C4-2B (cell line): Measurements from ENCODE around the gene SCMH1.

Experiments
- H3K27ac ChIP-seq: fragments of 450-650 bp; 2 replicates; pipeline ENCODE4 v1.5.1; 2017
- CTCF ChIP-seq: fragments of 450-650 bp; conservative IDR thresholded peaks from 2 replicates; pipeline ENCODE4 v1.5.1; 2017; ENCODE audit warnings: mild to moderate bottlenecking
- ZFX ChIP-seq: fragments of 450-650 bp; IDR thresholded peaks from 2 replicates; pipeline ENCODE4 v1.6.1; 2017

The SCMH1 gene

GRCh38 chr1:41162441-41162840, 79.7 kb downstream of the SCMH1 start:
- no peak overlapping the region for H3K27ac ChIP-seq

GRCh38 chr1:41161846-41162245, 80.3 kb downstream of the SCMH1 start:
- H3K27ac ChIP-seq, result no peak overlapping the region
- TF ChIP-seq CTCF (no peak), ZFX (no peak)

More at GRCh38 chr1:41162441-41162840, 79.7 kb downstream of the SCMH1 start:
- TF ChIP-seq CTCF (no peak), ZFX (no peak)

GRCh38 chr1:41160498-41161110, 81.5 kb downstream of the SCMH1 start:
- no peak for TF ChIP-seq ZFX
- no peak for TF ChIP-seq CTCF
- H3K27ac ChIP-seq, result no peak overlapping the region

- no peak for TF ChIP-seq CTCF
- no peak for TF ChIP-seq ZFX
- no peak overlapping the region for H3K27ac ChIP-seq
These were observed 83.1 kb downstream of the SCMH1 start for GRCh38 chr1:41158966-41159365.

GRCh38 chr1:41158147-41158875, 83.8 kb downstream of the SCMH1 start:
- no peak overlapping the region for H3K27ac ChIP-seq
- TF ChIP-seq CTCF (no peak), ZFX (no peak)

DNA sequence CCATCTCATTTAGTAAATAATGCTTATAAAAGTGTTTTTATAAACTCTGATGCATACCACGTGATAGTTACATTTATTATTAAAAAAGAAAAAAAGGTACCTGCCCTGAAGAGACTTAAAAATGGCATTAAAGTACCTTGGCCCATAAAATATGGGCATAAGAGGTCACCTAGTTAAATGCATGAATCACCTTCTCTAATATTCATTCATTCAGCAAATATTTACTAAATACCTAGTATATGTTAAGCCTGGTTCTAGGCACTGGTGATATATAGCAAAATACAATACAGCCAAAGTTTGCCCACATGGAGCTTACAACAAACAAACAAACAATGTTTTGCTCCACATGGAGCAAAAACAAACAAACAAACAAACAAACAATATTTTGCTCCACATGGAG, 87.0 kb downstream of the SCMH1 start:
- no peak overlapping the region for H3K27ac ChIP-seq
- no peak for TF ChIP-seq CTCF
- TF ChIP-seq ZFX, result no peak

- no peak for TF ChIP-seq CTCF
- no peak for TF ChIP-seq ZFX
These were observed 88.3 kb downstream of the SCMH1 start for GRCh38 chr1:41153750-41154274.

More at GRCh38 chr1:41153750-41154274, 88.3 kb downstream of the SCMH1 start:
- no peak overlapping the region; the same call in 1 of the 2 replicates for H3K27ac ChIP-seq
